Fibroblast of lung (primary cell): ENCODE data around the gene MIPOL1.

Source experiments
- CTCF ChIP-seq, 2 donors: IDR thresholded peaks in 1 of 2; conservative IDR thresholded peaks in 1 of 2; 1 replicate in 1 of 2; 2 replicates in 1 of 2; pipeline ENCODE4 v1.5.1; 2011 to 2012; ENCODE audit warnings: low read length in 2 of 2, control low read depth in 1 of 2, inconsistent platforms in 1 of 2, low read depth in 1 of 2, mild to moderate bottlenecking in 1 of 2
- EZH2 ChIP-seq: IDR thresholded peaks from 2 replicates; pipeline ENCODE4 v1.5.1; 2012; ENCODE audit warnings: low read length, control low read depth, mild to moderate bottlenecking; ENCODE audit errors: missing control alignments

- TF ChIP-seq CTCF (conservative IDR thresholded peaks at IDR 0.05 in 1 of 2, IDR thresholded peaks at IDR 0.05 in 1 of 2; ENCODE audit: low read depth in 1 of 2, low read length in 2 of 2), result no peak
- no peak for TF ChIP-seq EZH2
These were observed 353.4 kb downstream of the MIPOL1 start for GRCh38 chr14:37551119-37551518.
